Measurements from ENCODE around the gene NFASC.

NFASC gene

DNA sequence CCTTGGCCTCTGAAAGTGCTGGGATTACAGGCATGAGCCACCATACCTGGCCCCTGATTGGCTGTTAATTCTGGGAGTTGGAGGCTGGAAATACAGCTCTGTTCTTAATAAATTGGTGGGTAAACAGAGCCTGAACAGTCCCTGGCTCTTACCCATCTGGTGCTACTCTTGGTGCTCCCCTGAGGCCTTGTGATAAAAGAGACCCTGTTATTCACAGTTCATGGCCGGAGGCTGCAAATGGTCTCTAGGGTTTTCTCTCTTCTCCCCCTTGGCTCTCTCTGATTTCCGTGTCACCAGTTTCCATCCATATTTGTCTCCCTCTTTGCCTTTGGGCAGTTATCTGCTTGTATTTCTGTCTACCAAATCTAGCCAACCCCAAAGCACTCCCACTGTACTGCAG lies 17.2 kb downstream of the NFASC start:
- no peak for DNase-seq (ENCODE audit: low read depth in 4 of 4, low spot score in 1 of 4)

DNA sequence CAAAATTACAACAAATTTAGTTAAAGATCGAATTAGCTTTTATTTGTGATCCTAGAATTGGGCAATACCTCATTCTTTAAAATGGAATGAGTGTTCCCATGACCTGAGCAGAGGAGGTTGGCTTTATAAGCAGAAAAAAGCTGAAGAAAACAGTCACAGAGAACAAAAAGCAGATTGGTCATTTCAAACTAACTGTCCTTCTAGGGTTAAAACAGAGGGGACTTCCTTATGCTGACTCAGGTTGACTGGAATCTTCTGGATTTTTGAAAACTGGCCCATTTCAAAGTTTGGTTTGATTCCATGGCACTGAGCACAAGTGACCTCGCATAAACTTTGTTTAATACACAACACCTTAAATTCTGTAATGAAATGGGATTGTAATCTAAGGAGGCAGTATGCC lies 17.6 kb downstream of the NFASC start:
- DNase-seq (ENCODE audit: low read depth in 4 of 4, low spot score in 1 of 4) = no peak

DNA sequence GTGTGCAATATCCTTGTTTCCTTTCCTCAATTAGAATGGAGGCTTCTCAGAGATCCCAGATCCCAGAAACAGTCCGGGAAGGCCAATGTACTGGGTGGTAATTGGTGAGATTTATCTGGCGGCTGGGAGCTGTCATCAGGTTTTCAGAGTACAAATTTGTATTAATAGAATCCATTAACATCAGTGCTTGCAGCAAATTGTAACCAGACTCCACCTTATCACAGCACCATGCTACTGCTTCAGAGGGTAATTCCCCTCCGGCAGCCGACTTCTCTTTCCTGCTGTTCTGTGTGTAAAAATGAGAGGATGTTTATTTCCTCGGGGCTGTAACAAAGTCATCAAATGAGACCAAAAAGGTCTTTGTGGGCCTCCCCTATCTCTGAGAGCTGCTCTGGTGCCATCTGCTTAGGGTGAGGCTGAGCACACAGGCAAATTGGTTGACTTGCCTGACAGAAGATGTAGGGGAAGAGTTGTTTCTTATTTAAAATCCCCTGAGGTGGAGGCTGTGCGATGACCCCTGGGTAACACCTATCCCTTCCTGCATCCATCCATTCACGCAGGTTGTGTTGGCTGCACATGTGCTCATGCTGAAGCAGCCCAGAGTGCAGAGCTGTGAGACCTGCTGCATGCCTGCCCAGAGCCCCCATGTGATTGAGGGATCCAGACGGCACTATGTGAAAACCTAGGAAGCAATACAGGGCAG lies 19.2 kb downstream of the NFASC start:
- DNase-seq (ENCODE audit: low read depth in 4 of 4, low spot score in 1 of 4) = no peak

DNA sequence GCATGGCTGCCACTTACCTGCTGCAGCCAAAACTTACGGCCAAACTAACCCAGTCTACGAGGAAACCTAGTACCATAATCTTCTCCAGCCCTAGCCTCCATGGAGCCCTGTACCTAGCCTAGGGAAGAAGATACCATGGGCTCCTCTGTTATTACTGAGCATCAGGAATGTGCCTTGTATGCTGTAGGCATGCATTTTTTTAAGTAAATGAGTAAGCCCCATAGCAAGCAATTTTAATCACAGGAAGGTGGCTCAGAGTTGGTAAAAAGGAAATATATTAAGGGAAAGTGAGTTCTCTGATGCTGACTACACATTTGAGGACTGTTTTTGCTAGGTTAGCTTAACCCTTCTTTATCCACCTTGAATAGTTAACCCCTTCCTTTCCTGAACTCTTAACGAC lies 21.2 kb downstream of the NFASC start:
- no peak for DNase-seq (ENCODE audit: low read depth in 4 of 4, low spot score in 1 of 4)

DNA sequence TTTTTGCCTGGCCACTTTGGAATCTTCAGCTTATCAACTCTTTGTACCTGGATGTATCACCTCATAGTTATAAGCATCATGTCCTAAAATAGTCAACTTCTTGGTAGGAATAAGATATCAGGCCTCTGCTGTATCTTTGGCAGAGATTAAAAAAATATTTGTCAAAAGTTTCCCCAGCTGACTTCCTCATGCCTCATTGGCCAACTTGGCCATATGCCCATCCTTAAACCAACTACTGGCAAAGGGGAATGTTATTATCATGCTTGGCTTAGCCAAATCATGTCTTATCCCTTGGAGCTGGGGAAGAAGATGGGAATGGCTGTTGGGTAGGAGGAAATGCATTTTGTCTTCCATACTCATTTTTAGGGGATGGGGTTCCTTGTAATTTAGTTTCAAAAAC lies 23.4 kb downstream of the NFASC start:
- DNase-seq (ENCODE audit: low read depth in 4 of 4, low spot score in 1 of 4) = no peak

DNA sequence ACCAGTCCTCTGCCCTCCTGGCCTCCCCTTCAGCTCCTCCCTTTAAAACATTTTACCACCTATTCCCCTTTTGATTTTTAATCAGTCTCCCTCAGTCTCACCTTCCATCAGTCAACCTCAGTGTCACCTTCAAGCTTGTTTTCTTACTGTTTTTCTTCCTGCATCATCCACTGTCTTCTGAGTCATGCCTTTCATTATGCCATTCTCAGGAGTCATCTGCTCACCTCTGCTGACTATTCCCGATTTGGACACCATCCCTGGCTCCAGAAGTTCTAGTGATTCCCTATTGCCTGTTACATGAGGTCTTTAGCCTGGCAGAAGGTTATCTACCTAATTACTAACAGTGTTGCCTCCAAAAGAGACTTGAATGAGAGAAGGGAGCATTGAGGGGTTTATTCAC lies 23.9 kb downstream of the NFASC start:
- DNase-seq (ENCODE audit: low read depth in 4 of 4, low spot score in 1 of 4) = no peak

DNA sequence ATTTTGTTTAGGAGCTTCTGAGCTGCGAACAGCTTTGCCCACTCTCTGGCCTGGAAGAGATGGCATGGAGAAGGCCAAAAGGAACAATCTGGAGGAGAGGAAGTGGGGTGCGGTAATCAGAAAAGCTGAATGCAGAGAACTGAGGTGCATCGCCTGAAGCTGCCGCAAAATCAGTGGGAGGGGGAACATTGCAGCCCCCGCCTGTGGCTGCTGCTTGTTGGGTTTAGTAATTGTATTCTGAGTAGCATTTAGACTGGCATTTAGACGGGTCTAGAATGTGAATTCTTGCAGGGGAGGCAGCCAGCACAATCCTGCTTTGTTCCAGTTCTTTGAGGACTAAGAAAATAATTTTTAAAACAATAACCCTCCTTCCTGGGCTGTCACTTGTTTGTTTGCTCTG lies 25.4 kb downstream of the NFASC start:
- DNase-seq (ENCODE audit: low read depth in 4 of 4, low spot score in 1 of 4) = no peak

DNA sequence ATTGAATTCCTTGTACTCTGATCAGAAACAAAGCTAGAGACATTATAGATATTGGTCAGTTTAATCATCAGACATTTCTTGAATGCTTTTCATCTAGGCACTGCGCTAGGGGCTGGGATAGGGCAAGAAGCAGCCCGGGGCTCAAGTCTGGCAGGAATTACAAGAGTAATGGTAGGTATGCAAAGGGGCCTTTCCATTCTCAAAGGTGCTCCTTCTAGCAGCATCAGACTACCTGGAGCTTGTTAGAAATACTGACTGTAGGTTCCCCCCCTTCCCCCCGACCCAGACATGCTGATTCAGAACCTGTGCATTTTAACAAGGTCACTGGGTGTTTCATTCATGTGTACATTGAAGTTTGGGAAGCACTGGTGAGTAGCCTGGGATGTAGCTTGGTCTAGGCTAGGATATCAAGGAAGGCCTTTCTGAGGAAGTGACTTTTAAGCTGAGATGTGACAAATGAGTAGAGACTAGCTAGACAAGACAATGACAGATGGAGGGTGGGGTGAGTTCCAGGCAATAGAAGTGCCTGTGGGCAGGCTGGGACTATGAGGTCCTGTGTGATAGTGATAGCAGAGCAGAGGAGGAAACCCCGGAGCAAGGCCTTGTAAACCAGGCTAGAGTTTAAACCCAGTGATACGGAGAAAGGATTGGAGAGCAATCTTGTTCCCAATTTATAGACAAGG lies 26.3 kb downstream of the NFASC start:
- no peak for DNase-seq (ENCODE audit: low read depth in 4 of 4, low spot score in 1 of 4)

DNA sequence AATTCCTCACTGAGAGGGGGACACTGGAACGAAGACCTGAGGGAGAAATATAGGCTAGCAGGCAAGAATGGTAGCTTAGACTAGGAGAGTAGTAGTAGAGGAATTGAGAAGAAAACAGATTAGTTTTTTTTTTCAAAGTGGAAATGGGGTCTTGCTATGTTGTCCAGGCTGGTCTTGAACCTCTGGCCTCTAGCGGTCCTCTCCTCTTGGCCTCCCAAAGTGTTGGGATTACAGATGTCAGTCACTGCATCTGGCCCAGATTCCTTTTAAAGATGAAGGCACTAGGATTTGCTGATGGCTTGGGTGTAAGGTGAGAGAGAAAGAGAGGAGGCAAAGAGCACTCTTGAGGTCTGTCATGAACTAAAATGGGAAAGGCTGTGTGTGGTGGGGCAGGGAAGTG lies 30.1 kb downstream of the NFASC start:
- no peak for DNase-seq (ENCODE audit: low read depth in 4 of 4, low spot score in 1 of 4)

DNA sequence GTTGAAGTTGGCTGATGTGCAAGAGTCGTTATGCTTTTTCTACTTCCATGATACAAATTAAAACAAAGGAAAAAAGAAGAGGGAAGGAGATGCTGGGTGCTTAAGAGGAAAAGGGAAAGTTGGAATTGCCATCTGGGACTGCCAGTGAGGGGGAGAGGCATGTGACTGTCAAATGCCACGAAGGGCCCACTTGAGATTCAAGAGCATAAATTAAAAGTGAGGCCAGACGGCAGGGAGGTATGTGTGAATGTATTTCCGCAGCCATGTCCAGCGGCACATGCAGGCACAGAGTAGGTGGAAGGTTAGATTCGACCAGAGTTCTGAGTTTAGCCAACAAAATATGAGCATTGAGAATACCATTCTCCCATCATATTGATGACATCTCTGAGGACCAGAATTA lies 32.0 kb downstream of the NFASC start:
- DNase-seq (ENCODE audit: low read depth in 4 of 4, low spot score in 1 of 4) = no peak

DNA sequence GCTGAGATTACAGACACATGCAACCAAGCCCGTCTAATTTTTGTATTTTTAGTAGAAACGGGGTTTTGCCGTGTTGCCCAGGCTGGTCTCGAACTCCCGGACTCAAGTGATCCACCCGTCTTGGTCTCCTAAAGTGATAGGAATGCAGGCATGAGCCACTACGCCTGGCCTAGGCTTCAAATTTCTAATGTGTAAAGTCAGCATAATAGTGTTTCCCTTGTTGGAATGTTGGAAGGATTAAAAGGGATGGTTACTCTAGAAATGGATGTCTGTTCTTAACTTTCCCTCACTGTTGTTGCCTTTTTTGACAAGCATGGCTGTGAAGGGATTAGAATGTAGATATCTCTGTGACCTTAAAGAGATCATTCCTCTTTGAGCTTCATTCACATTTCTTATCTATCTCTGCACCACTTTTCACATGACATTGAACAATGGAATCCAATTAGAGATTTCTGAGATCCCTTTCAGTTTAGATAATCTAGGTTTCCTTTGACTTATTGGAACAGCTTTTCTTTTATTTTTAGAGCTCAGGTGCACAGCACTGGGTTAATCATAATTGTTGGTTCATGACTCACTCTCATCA lies 33.7 kb downstream of the NFASC start:
- no peak for DNase-seq (ENCODE audit: low read depth in 4 of 4, low spot score in 1 of 4)

DNA sequence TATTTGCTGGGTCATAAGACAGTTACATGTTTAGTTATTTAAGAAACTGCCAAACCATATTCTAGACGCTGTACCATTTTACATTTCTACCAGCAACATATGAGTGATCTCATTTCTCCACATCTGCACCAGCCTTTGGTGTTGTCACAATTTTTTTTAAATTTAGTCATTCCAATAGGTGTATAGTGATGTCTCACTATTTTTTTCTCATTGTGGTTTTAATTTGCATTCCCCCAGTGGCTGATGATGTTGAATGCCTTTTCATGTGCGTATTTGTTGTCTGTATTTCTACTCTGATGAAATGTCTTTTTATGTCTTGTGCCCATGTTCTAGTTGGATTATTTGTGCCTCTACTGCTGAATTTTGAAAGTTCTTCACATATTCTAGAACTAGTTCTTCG lies 38.4 kb downstream of the NFASC start:
- DNase-seq (ENCODE audit: low read depth in 4 of 4, low spot score in 1 of 4) = no peak

DNA sequence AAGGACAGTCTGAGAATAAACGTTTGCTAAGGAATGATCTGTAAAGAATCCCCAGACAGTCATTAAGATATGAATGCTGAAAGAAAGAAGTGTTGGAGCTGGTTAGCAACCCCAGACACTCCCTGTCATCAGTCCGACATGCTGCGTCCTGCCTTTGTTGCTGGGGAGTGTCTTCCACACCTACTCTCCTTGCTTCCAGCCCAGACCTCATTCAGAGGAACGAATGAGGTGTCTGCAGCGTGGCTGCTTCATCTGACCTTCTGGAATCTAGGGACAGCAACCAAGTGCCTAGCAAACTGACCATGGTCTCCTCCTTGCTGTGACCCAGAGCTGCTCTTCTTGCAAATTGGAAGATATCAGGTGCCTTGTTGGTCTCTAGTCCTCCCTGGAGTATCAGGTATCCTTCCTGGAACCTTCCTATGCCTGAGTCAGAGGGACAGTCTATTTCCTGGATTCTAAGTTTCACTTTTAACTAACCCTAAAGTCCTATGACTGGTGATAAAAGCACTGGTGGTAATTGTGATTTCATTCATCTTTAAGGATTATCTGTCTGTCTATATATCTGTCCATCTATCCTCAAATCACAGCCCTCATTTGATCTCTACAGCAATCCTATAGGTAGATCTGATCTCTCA lies 45.3 kb downstream of the NFASC start:
- DNase-seq (ENCODE audit: low read depth in 4 of 4, low spot score in 1 of 4) = no peak

DNA sequence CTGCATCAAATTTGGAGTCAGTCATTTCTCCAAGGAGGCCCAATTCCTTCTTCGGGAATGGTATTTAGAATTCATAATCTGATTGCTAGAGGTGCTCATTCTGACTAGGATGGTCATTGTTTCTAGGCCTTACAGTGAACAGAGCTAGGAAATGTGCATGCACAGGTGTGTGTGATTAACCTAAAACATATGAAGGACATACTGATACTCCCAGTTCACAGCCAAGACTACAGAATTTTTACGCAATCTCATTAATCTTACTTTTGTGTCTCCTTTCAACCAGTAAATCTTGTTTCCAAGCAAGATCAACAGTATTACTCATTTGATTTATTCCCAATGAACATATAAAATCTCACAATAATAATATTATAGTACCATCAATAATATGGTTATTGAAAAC lies 47.1 kb downstream of the NFASC start:
- no peak for DNase-seq (ENCODE audit: low read depth in 4 of 4, low spot score in 1 of 4)

DNA sequence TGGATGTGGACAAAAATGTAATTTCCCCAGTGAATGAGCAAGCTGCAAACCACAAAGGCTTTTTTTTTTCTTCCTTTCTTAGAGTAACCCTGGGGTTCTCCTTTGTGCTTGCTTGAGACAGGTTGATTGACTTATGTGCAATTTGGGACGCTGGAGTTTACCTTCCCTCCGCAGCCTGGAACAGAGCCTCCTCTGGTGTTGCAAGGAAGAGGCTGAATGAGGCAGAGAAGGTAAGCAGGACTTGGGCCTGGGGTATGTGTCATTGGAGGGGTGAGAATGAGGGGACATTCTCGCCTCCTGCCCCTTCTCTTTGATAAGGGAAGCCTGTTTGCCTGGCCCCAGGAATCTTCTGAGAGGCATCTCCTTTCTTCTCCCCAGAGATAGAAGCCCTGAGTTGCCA lies 49.8 kb downstream of the NFASC start:
- no peak for DNase-seq (ENCODE audit: low read depth in 4 of 4, low spot score in 1 of 4)

DNA sequence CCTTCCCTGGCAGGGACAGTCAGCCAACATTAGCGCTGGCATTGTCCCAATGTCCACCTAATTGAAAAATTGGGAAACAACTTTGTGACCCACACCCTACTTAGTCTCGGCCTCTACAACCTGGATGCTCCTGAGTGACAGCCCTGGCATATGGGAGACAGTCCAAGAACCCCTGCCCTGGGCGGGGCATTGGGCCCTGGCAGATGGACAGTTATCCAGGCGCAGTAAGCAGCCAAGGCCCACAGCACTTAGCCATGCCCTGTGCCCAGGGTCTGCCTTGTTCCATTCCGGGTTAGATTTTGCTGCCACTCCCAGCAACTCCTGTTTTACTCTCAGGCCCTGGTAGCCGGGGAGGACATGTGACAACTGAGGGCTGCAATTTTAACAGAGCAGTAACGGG lies 50.3 kb downstream of the NFASC start:
- no peak for DNase-seq (ENCODE audit: low read depth in 4 of 4, low spot score in 1 of 4)

DNA sequence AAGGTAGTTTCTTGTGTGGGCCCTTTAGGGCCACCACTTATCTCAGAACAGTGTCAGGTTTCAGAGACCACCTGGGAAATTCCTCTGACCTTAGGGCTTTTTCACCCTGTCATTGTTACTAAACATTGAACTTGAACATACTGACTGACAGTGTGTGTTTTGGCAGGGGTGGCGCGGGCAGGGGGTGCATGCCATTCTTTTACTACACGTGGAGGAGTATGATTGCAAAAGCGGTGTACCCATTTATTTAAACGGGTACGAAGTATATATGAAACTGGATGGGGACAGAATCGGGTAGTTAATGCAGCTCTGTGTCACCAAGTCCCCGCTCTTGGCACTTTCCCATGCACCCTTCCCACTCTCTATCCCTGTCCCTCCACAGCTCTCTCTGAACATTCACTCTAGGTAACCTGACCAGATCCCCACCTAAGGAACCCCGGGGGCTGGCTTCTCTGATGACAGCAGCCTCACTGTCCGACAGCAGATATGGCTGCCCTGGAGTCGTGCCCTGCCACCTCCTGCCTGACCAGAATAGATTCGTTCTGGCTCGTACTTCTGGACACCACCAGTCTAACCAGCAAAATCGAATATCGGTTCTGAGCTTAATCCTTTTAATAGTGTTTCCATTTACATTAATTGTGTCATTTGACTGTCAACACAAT lies 51.3 kb downstream of the NFASC start:
- DNase-seq (ENCODE audit: low read depth in 4 of 4, low spot score in 1 of 4) = no peak

DNA sequence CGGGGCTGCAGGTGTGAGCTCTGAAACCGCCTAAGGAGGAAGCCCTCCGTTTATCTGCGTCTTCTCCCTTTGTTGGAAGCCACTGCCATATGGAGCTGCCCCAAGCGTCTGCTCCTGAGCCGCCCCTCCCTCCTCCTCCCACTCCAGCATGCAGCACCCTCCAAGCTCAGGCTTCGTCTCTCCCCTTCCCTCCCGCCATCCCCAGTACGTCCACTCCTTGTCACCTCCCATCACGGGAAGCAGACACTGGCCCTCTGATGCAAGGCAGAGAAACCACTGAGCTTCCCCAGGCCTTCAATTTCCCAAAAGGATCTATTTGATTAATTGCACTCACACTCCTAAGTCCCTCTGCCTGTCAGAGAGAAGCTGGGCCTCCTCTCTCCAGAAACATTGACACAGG lies 52.5 kb downstream of the NFASC start:
- no peak for DNase-seq (ENCODE audit: low read depth in 4 of 4, low spot score in 1 of 4)

DNA sequence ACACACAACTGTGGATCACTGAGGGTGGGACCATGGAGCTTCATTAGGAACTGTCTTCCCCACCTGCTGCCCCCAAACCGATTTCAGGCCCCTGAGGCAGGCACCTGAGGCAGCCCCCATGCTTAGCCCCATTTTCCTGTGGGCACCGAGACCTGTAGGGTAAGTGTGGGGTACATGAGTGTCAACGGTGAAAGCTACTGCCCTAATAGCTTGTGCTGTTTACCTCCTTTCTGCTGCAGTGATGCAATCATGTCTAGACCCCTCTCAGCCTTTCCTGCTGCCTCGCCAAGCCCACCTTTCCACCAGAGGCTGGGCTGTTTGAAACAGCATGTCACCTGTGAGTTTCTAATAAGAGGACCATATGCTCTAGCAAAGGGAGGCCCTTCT lies 53.0 kb downstream of the NFASC start:
- no peak for DNase-seq (ENCODE audit: low read depth in 4 of 4, low spot score in 1 of 4)

DNA sequence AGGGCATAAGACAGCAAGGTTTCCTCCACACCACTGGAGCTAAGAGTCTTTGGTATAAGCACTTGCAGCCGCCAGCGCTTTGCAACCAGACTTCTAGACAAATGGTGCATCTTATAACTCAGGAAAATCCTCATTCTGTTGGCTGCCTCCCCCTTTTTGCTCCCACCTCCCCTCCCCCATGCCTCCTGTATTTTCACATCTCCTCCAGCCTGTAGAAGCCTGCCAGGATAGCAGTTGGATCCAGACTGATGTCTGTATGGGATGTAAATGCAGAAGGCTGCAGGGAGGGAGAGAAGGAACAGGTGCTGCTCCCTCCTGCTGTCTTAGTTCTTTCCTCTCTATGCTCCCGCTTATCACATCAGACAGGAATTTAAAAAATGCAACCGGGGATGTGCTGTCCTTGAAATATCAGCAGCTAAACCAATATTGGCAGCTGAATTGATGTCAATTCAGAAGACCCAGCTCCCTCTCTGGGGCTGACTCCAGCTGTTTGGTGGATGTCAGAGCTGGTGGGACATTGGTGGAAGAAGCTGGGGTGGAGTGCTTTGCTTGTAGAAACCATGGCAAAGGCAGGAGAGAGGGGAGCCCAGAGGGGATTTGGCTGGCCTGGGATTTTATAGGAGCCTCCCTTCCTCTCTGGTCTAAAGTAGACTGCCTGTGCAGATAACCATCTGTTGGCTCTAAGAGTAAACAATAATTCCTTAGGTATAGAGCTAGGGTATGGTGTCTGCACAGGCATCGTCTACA lies 53.5 kb downstream of the NFASC start:
- no peak for DNase-seq (ENCODE audit: low read depth in 4 of 4, low spot score in 1 of 4)

DNA sequence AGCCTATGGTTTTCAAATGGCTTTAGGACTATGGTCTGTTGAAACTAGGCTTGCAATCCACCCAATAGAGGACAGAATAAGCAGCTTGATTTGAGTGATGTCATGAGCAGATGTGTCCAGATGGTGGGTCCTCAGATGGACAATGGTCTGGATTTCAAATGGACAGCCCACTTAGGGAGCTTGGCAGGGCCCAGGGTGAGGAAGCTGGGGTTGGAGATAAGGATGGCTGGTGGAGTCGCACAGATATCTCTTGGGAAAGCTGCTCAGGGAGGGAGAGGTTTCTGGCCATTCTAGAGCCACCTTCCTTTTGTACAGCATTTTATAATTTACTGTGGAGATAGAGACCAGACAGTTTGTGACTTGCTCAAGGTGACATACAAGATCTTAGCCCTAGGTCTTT lies 55.0 kb downstream of the NFASC start:
- DNase-seq (ENCODE audit: low read depth in 4 of 4, low spot score in 1 of 4) = no peak

Measured in stimulated activated CD4-positive, alpha-beta T cell treated with anti-CD3 and anti-CD28 coated beads, Interleukin-1b, Interleukin-23, amount 100 ng/mL, for 24 hours (primary cell).